RWPE1 (cell line): Measurements from ENCODE around the gene MAG.

ENCODE experiments used
- CTCF ChIA-PET: fragments of 350-600 bp; sonication (Branson Sonifier 250); formaldehyde crosslinking; extraction: SDS; loops from one replicate; lab custom pipeline; 2021; lab: Yijun Ruan, JAX
- POLR2A ChIA-PET: fragments of 400-600 bp; formaldehyde crosslinking; extraction: SDS; loops from one replicate; lab custom pipeline; 2020; ENCODE audit warnings: antibody characterized with exemption; ENCODE audit not compliant: low non-redundant PET; lab: Yijun Ruan, JAX
- DNase-seq: peaks from one replicate; pipeline ENCODE4 v3.0.0; 2012; ENCODE audit warnings: low spot score
- H3K27ac ChIP-seq: fragments of 450-650 bp; 2 replicates; pipeline ENCODE4 v1.5.1; 2017
- CTCF ChIP-seq: fragments of 450-650 bp; conservative IDR thresholded peaks from 2 replicates; pipeline ENCODE4 v1.5.1; 2017; ENCODE audit warnings: low read depth, mild to moderate bottlenecking

Gene MAG, protein sequence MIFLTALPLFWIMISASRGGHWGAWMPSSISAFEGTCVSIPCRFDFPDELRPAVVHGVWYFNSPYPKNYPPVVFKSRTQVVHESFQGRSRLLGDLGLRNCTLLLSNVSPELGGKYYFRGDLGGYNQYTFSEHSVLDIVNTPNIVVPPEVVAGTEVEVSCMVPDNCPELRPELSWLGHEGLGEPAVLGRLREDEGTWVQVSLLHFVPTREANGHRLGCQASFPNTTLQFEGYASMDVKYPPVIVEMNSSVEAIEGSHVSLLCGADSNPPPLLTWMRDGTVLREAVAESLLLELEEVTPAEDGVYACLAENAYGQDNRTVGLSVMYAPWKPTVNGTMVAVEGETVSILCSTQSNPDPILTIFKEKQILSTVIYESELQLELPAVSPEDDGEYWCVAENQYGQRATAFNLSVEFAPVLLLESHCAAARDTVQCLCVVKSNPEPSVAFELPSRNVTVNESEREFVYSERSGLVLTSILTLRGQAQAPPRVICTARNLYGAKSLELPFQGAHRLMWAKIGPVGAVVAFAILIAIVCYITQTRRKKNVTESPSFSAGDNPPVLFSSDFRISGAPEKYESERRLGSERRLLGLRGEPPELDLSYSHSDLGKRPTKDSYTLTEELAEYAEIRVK

GRCh38 chr19:35291916-35292315 lies at the start of gene MAG:
TSS of gene MAG (plus strand) at chr19:35292161. CDS start at chr19:35295409, 3,248 bp downstream.
- no peak within 1 kb of the TSS for H3K27ac ChIP-seq
- no peak for TF ChIP-seq CTCF
- no peak for DNase-seq
- POLR2A ChIA-PET, result no interaction called here
- CTCF ChIA-PET, result no interaction called here

DNA sequence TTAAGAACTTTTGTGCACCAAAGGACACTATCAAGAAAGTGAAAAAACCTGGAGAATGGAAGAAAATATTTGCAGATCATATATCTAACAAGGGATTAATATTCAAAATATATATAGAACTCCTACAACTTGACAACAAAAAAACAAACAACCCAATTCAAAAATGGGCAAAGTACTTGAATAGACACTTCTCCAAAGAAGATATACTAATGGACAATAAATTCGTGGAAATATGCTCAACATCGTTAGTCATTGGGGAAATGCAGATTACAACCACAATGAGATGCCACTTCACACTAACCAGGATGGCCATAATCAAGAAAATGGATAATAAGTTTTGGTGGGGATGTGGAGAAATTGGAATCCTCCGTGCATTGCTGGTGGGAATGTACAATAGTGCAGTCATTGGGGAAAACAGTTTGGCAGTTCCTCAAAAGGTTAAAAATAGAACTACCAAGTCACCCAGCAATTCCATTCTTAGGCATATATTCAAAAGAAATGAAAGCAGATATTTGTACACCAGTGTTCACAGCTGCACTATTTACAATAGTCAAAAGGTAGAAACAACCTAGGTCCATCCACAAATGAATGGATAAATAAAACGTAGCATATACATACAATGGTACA lies 45.4 kb upstream of the MAG start:
- POLR2A ChIA-PET, result no interaction called here
- no peak overlapping the region for H3K27ac ChIP-seq
- CTCF ChIA-PET, result interaction anchor here (0.6 kb wide), 1 partner anchor 368 kb away, joined by 3 read pairs; no protein-coding TSS in a partner anchor

GRCh38 chr19:35247526-35248309 lies 44.2 kb upstream of the MAG start:
- CTCF ChIA-PET, result interaction anchor here (0.6 to 0.7 kb wide), 3 partner anchors 86 to 275 kb away, joined by 3 to 5 read pairs (median 3); no protein-coding TSS in a partner anchor
- POLR2A ChIA-PET, result no interaction called here
- peak; percentile 73 for TF ChIP-seq CTCF
- DNase-seq, result peak; percentile 89
- H3K27ac ChIP-seq, result peak overlapping the region; percentile 73

More for the DNA sequence above, 45.4 kb upstream of the MAG start:
- no peak for DNase-seq
- no peak for TF ChIP-seq CTCF

GRCh38 chr19:35248310-35249145 lies 43.4 kb upstream of the MAG start, which contains the start of gene LSR:
TSS of gene LSR (plus strand) at chr19:35249002. CDS start at chr19:35249023, 21 bp downstream.
- TF ChIP-seq CTCF, result no peak
- peak; percentile 98 for DNase-seq
- ChIA-PET CTCF (interaction anchor here (0.7 kb wide), 1 partner anchor 96 kb away, joined by 3 read pairs; no protein-coding TSS in a partner anchor), POLR2A (no interaction called here)
- peak within 1 kb of the TSS; percentile 73 for H3K27ac ChIP-seq

- CTCF ChIA-PET, result no interaction called here
- peak overlapping the region; percentile 73 for H3K27ac ChIP-seq
- POLR2A ChIA-PET, result no interaction called here
- TF ChIP-seq CTCF, result no peak
- DNase-seq, result peak; percentile 45
Observed at GRCh38 chr19:35249146-35249847, 42.7 kb upstream of the MAG start.
